ENCODE measurements around the gene COMMD9.
"Not testable (repeated sequence)": the region's sequence is repeated elsewhere in the genome, so short reads cannot be mapped to it uniquely, and the experiment has no call there.

Gene COMMD9

GRCh38 chr11:36289226-36289852, at the start of gene COMMD9:
COMMD9 (minus strand) TSS chr11:36289424; CDS start chr11:36289412, 12 bp downstream.
- peak; percentile 93 for DNase-seq

GRCh38 chr11:36333897-36334296, 44.7 kb upstream of the COMMD9 start:
- no peak for DNase-seq

- DNase-seq: no peak
Measured at GRCh38 chr11:36333468-36333867, 44.2 kb upstream of the COMMD9 start.

GRCh38 chr11:36330411-36330810, 41.2 kb upstream of the COMMD9 start:
- DNase-seq: no peak

- no peak for DNase-seq
Measured at GRCh38 chr11:36328966-36329673, 39.9 kb upstream of the COMMD9 start.

- no peak for DNase-seq
Measured at GRCh38 chr11:36326524-36327419, 37.5 kb upstream of the COMMD9 start.

GRCh38 chr11:36325403-36325802, 36.2 kb upstream of the COMMD9 start:
- not testable (repeated sequence) for DNase-seq

- not testable (repeated sequence) for DNase-seq
Measured at GRCh38 chr11:36324956-36325355, 35.7 kb upstream of the COMMD9 start.

GRCh38 chr11:36317992-36318391, 28.8 kb upstream of the COMMD9 start:
- no peak for DNase-seq

GRCh38 chr11:36316049-36316448, 26.8 kb upstream of the COMMD9 start:
- no peak for DNase-seq

- DNase-seq: no peak
Measured at GRCh38 chr11:36314434-36314767, 25.2 kb upstream of the COMMD9 start.

GRCh38 chr11:36313750-36314433, 24.7 kb upstream of the COMMD9 start:
- DNase-seq: no peak

GRCh38 chr11:36312611-36313472, 23.6 kb upstream of the COMMD9 start:
- no peak for DNase-seq

- DNase-seq: no peak
Measured at GRCh38 chr11:36311926-36312595, 22.8 kb upstream of the COMMD9 start.

- no peak for DNase-seq
Measured at GRCh38 chr11:36309779-36310178, 20.6 kb upstream of the COMMD9 start.

GRCh38 chr11:36308577-36308976, 19.4 kb upstream of the COMMD9 start:
- no peak for DNase-seq

- DNase-seq: peak; percentile 53
Measured at GRCh38 chr11:36306888-36307287, 17.7 kb upstream of the COMMD9 start.

- DNase-seq: no peak
Measured at GRCh38 chr11:36305047-36305446, 15.8 kb upstream of the COMMD9 start.

- no peak for DNase-seq
Measured at GRCh38 chr11:36304351-36304750, 15.1 kb upstream of the COMMD9 start.

- no peak for DNase-seq
Measured at GRCh38 chr11:36300650-36301049, 11.4 kb upstream of the COMMD9 start.

- DNase-seq: no peak
Measured at GRCh38 chr11:36296884-36297543, 7.8 kb upstream of the COMMD9 start.
